PC-3 (cell line): ENCODE data around the gene TRIM34. TPM values are rescaled to one million over a fixed set of nuclear protein-coding genes. Genes with fewer than 3 reads are reported as not detected.
A peak's percentile ranks its signal among the peaks of the same experiment; 100 is the strongest.
"Not testable (repeated sequence)": the region's sequence is repeated elsewhere in the genome, so short reads cannot be mapped to it uniquely, and the experiment has no call there.

Experiments
- ATAC-seq: fragments of 200-7000 bp; cut with Tn5 transposase; 2 replicates; pipeline ENCODE4 v1.9.1; 2020; ENCODE audit warnings: mild to moderate bottlenecking, moderate library complexity
- BruUV-seq: library from RNA; stranded (reverse); fragments of 400-500 nt; replicated peaks from 2 replicates; lab custom pipeline; 2021; lab: Mats Ljungman, UMichigan
- CTCF ChIA-PET: fragments of 300-600 bp; sonication (Branson Sonifier 250); formaldehyde crosslinking; loops from one replicate; lab custom pipeline; 2022; ENCODE audit warnings: antibody characterized with exemption; lab: Charles Lee
- POLR2A ChIA-PET: fragments of 300-600 bp; sonication (Branson Sonifier 250); formaldehyde crosslinking; loops from one replicate; lab custom pipeline; 2022; ENCODE audit warnings: antibody characterized with exemption; ENCODE audit not compliant: unreplicated experiment; lab: Charles Lee
- DNase-seq: peaks from one replicate; pipeline ENCODE4 v3.0.0-alpha.2; 2015
- H2AFZ ChIP-seq: fragments of 300-600 bp; sonication (generic); 2 replicates; pipeline ENCODE4 v1.6.0; 2016; ENCODE audit warnings: antibody characterized with exemption, low read length
- H3F3A ChIP-seq: fragments of 300-600 bp; sonication (generic); one replicate; pipeline ENCODE4 v1.6.0; 2017; ENCODE audit warnings: antibody characterized with exemption, low read length, control low read depth, mild to moderate bottlenecking; ENCODE audit not compliant: unreplicated experiment
- H3K27ac ChIP-seq: fragments of 300-600 bp; sonication (generic); 2 replicates; pipeline ENCODE4 v1.5.1; 2016; ENCODE audit warnings: mild to moderate bottlenecking, low read length
- H3K27me3 ChIP-seq: fragments of 300-600 bp; sonication (generic); 2 replicates; pipeline ENCODE4 v1.6.1; 2016; ENCODE audit warnings: low read length, mixed read lengths
- H3K36me3 ChIP-seq: fragments of 300-600 bp; sonication (generic); 2 replicates; pipeline ENCODE4 v1.6.1; 2016; ENCODE audit warnings: low read depth, mixed run types, low read length, mixed read lengths
- H3K4me1 ChIP-seq: fragments of 300-600 bp; sonication (generic); 2 replicates; pipeline ENCODE4 v1.5.1; 2016; ENCODE audit warnings: low read length; ENCODE audit not compliant: insufficient read depth
- H3K4me2 ChIP-seq: fragments of 300-600 bp; sonication (generic); 2 replicates; pipeline ENCODE4 v1.6.0; 2016; ENCODE audit warnings: low read length
- H3K4me3 ChIP-seq: fragments of 300-600 bp; sonication (generic); 2 replicates; pipeline ENCODE4 v1.5.1; 2016; ENCODE audit warnings: mild to moderate bottlenecking, low read length, mixed read lengths
- H3K79me2 ChIP-seq: fragments of 300-600 bp; sonication (generic); 2 replicates; pipeline ENCODE4 v1.6.1; 2017; ENCODE audit warnings: low read length, mixed read lengths
- H3K9ac ChIP-seq: fragments of 300-600 bp; sonication (generic); 2 replicates; pipeline ENCODE4 v1.6.0; 2016; ENCODE audit warnings: mild to moderate bottlenecking, low read length
- H3K9me2 ChIP-seq: fragments of 300-600 bp; sonication (generic); replicated peaks from 2 replicates; pipeline ENCODE4 v1.6.1; 2016; ENCODE audit warnings: mixed run types, low read length, mixed read lengths
- H3K9me3 ChIP-seq: fragments of 300-600 bp; sonication (generic); 2 replicates; pipeline ENCODE4 v1.6.1; 2016; ENCODE audit warnings: low read length, mixed read lengths
- H4K20me1 ChIP-seq: fragments of 300-600 bp; sonication (generic); 2 replicates; pipeline ENCODE4 v1.6.1; 2016; ENCODE audit warnings: low read length, mixed read lengths
- CTCF ChIP-seq: fragments of 300-600 bp; sonication (generic); conservative IDR thresholded peaks from 2 replicates; pipeline ENCODE4 v1.5.1; 2017; ENCODE audit warnings: antibody characterized with exemption, low read depth, mild to moderate bottlenecking, low read length
- EZH2 ChIP-seq: fragments of 300-600 bp; sonication (generic); IDR thresholded peaks from one replicate; pipeline ENCODE4 v1.6.1; 2017; ENCODE audit warnings: antibody characterized with exemption, mild to moderate bottlenecking, low read length; ENCODE audit not compliant: unreplicated experiment
- EZH2phosphoT487 ChIP-seq: fragments of 300-600 bp; sonication (generic); IDR thresholded peaks from 2 replicates; pipeline ENCODE4 v1.6.1; 2018; ENCODE audit warnings: mild to moderate bottlenecking, antibody characterized with exemption, low read length, borderline replicate concordance
- intact Hi-C: fragments of 100-400 bp; cut with micrococcal nuclease; formaldehyde crosslinking; loops from 2 replicates; pipeline ENCODE4 v1.9.0; 2023
- total RNA-seq: library from RNA; depleted of rRNA; stranded (reverse); fragments of >200 nt; gene quantifications from 2 replicates; pipeline ENCODE4 v1.2.3, GENCODE V29; 2014

The TRIM34 gene
- total RNA-seq, 1 experiment from 2014 or later, result 1.3 TPM

GRCh38 chr11:5674391-5674790, 49.6 kb downstream of the TRIM34 start:
- Histone ChIP-seq H3K27ac (no peak overlapping the region), H4K20me1 (0 out of 2 replicates have a peak, but pooled peaks cover 3% of the 10 kb centered on the region), H3F3A (no peaks in the 10 kb centered on the region), H3K9ac (no peak overlapping the region), H3K9me3 (no peaks in the 10 kb centered on the region), H3K4me2 (no peak overlapping the region), H3K79me2 (no peaks in the 10 kb centered on the region), H3K4me1 (no peaks in the 10 kb centered on the region), H3K4me3 (no peak overlapping the region), H3K36me3 (peaks cover 16% of the 10 kb centered on the region), H3K27me3 (no peaks in the 10 kb centered on the region), H2AFZ (no peak overlapping the region), H3K9me2 (no peaks in the 10 kb centered on the region)
- TF ChIP-seq CTCF (no peak), EZH2phosphoT487 (no peak), EZH2 (no peak)
- POLR2A ChIA-PET, result no interaction called here
- ATAC-seq (no peak), DNase-seq (no peak)
- CTCF ChIA-PET, result no interaction called here
- no TSS peak for BruUV-seq
- intact Hi-C loops, result no loop called here

GRCh38 chr11:5679811-5680210, 55.0 kb downstream of the TRIM34 start:
- Histone ChIP-seq H3K4me3 (no peak overlapping the region), H3K4me2 (no peak overlapping the region), H2AFZ (no peak overlapping the region), H3K36me3 (peaks cover 14% of the 10 kb centered on the region), H3K79me2 (peaks cover 12% of the 10 kb centered on the region), H3K4me1 (peaks cover 6% of the 10 kb centered on the region), H3F3A (no peaks in the 10 kb centered on the region), H3K27ac (no peak overlapping the region), H3K9ac (no peak overlapping the region), H3K27me3 (no peaks in the 10 kb centered on the region), H3K9me3 (no peaks in the 10 kb centered on the region), H4K20me1 (no peaks in the 10 kb centered on the region), H3K9me2 (no peaks in the 10 kb centered on the region)
- intact Hi-C loops, result no loop called here
- no TSS peak for BruUV-seq
- no peak for DNase-seq
- ATAC-seq, result no peak
- TF ChIP-seq CTCF (no peak), EZH2 (no peak), EZH2phosphoT487 (no peak)
- CTCF ChIA-PET, result no interaction called here
- POLR2A ChIA-PET, result interaction anchor here (0.6 kb wide), 1 partner anchor 58 kb away, joined by 3 read pairs; no protein-coding TSS in a partner anchor

- H3K36me3 ChIP-seq, H3K4me2 ChIP-seq, H3K9me3 ChIP-seq, H3K4me3 ChIP-seq, H2AFZ ChIP-seq, BruUV-seq, H4K20me1 ChIP-seq, H3F3A ChIP-seq, H3K4me1 ChIP-seq, H3K9me2 ChIP-seq, DNase-seq, CTCF ChIA-PET, ATAC-seq, H3K9ac ChIP-seq, H3K27ac ChIP-seq, H3K27me3 ChIP-seq, intact Hi-C loops: not testable (repeated sequence)
- POLR2A ChIA-PET, result interaction anchor here (0.7 kb wide), 1 partner anchor 61 kb away, joined by 3 read pairs; no protein-coding TSS in a partner anchor
- H3K79me2 ChIP-seq, result peaks cover 12% of the 10 kb centered on the region
These were observed 58.2 kb downstream of the TRIM34 start for GRCh38 chr11:5682890-5683441.

GRCh38 chr11:5683620-5684019, 58.8 kb downstream of the TRIM34 start:
- H3K9me2 ChIP-seq, H3K4me1 ChIP-seq, H3K27me3 ChIP-seq, CTCF ChIA-PET, BruUV-seq, H3K9ac ChIP-seq, H2AFZ ChIP-seq, H3K27ac ChIP-seq, H3K9me3 ChIP-seq, H3K36me3 ChIP-seq, ATAC-seq, H3F3A ChIP-seq, H4K20me1 ChIP-seq, DNase-seq: not testable (repeated sequence)
- Histone ChIP-seq H3K4me2 (peak overlapping the region; percentile 93), H3K79me2 (peaks cover 12% of the 10 kb centered on the region), H3K4me3 (peak overlapping the region; percentile 75; the same call in 1 of the 2 replicates)
- intact Hi-C loops, result loop anchor here (1.0 to 2.0 kb wide), 3 partner anchors 62 to 125 kb away; partner anchors contain the start of gene OR52N2
- POLR2A ChIA-PET, result interaction anchor here (0.7 kb wide), 1 partner anchor 62 kb away, joined by 3 read pairs; no protein-coding TSS in a partner anchor
